PFSK-1 (cell line): ENCODE measurements around the gene FNDC5.

Experiments
- FOXP2 ChIP-seq: optimal IDR thresholded peaks from 2 replicates; pipeline ENCODE3; 2011; ENCODE audit warnings: borderline replicate concordance, control low read depth, inconsistent platforms; ENCODE audit not compliant: insufficient read depth; ENCODE audit errors: extremely low read length, extremely low read depth
- POLR2AphosphoS5 ChIP-seq: IDR thresholded peaks from 2 replicates; pipeline ENCODE4 v1.6.1; 2012; ENCODE audit warnings: low read depth, mild to moderate bottlenecking, control low read depth, low read length, moderate library complexity
- REST ChIP-seq, 2 experiments: IDR thresholded peaks; 2 replicates each; pipeline versions ENCODE4 v1.6.1 to v1.8.0; 2011 to 2012; ENCODE audit warnings: low read depth in 2 of 2, low read length in 2 of 2, control low read depth in 1 of 2, inconsistent platforms in 1 of 2, mild to moderate bottlenecking in 1 of 2, moderate library complexity in 1 of 2; ENCODE audit not compliant: insufficient read depth in 1 of 2
- SIN3A ChIP-seq: IDR thresholded peaks from 2 replicates; pipeline ENCODE4 v1.6.1; 2012; ENCODE audit warnings: mild to moderate bottlenecking, low read length, moderate library complexity, borderline replicate concordance; ENCODE audit not compliant: insufficient read depth
- TAF1 ChIP-seq: IDR thresholded peaks from 2 replicates; pipeline ENCODE4 v1.6.1; 2012; ENCODE audit warnings: low read length, control low read depth, borderline replicate concordance; ENCODE audit not compliant: insufficient read depth

Gene FNDC5

DNA sequence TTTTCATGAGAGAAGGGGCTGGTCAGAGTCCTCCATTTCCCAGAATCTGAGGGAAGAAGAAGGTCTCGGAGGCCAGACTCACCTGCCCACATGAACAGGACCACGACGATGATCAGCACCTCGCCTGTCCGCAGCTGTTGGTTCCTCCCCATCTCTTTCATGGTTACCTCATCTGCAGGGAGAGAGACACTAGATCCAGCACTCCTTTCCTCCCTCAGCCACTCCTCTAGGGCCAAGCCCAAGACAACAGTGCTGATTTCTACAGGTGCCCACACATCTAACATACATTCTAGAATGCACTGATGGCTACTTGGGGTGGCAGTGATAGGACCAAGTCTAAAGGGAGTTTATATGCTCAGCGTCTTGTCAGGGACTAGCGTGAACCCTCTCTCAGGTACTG is 3.0 kb downstream of the FNDC5 start:
- TF ChIP-seq FOXP2 (no peak), SIN3A (no peak), TAF1 (no peak), REST (IDR thresholded peaks at IDR 0.05; ENCODE audit: insufficient read depth in 1 of 2, low read depth in 2 of 2, low read length in 2 of 2) (no peak), POLR2AphosphoS5 (no peak)

- TF ChIP-seq FOXP2 (no peak), POLR2AphosphoS5 (no peak), TAF1 (no peak), REST (IDR thresholded peaks at IDR 0.05; ENCODE audit: insufficient read depth in 1 of 2, low read depth in 2 of 2, low read length in 2 of 2) (no peak), SIN3A (no peak)
Observed at GRCh38 chr1:32867151-32867550, 3.6 kb downstream of the FNDC5 start.

DNA sequence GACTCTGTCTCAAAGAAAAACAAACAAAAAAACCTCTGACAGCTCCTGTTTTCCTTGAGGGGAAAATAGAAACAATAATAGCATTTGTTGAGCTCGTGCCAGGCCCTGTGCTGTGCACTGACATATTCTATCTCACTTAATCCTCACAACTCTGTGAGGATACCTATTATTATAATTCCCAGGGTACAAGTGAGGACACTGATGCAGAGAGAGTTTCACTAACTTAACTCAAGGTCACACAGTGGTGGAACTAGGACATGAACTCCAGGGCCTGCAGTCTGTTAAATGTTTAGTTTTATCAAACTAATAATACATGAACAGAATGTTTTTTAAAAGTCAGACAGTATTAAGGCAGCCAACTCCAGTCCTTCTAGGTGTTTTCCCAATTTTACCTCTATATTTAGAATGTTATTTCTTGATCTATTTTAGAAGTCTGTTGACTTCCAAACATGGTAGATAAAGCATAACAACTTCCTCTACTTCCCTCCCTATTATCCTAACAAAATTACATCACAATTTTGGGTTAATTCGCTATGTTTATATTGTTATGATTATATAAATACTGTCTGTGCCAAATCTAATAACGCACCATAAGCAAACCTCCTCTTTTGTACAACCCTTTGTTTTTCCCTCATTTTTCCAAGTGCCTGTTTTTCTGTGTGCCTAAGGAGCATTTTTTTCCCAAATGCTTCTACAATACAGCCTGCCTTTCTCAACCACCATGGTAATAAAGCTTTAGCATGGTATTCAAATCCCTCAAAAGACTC is 4.9 kb downstream of the FNDC5 start:
- TF ChIP-seq REST (IDR thresholded peaks at IDR 0.05; ENCODE audit: insufficient read depth in 1 of 2, low read depth in 2 of 2, low read length in 2 of 2) (no peak), TAF1 (no peak), FOXP2 (no peak), SIN3A (no peak), POLR2AphosphoS5 (no peak)

- TF ChIP-seq POLR2AphosphoS5, result no peak
- TF ChIP-seq FOXP2, result no peak
- TF ChIP-seq REST (IDR thresholded peaks at IDR 0.05; ENCODE audit: insufficient read depth in 1 of 2, low read depth in 2 of 2, low read length in 2 of 2), result no peak
- no peak for TF ChIP-seq TAF1
Observed at GRCh38 chr1:32864375-32865019, 6.2 kb downstream of the FNDC5 start.

GRCh38 chr1:32863881-32864245 is 6.8 kb downstream of the FNDC5 start:
- TF ChIP-seq REST (IDR thresholded peaks at IDR 0.05; ENCODE audit: insufficient read depth in 1 of 2, low read depth in 2 of 2, low read length in 2 of 2) (no peak), SIN3A (no peak), POLR2AphosphoS5 (no peak), FOXP2 (no peak), TAF1 (no peak)
